Stomach (tissue), 4 donors: ENCODE measurements around the gene PAK5.

Experiments used
- EP300 ChIP-seq: sonication (generic); formaldehyde crosslinking; IDR thresholded peaks from one replicate; pipeline ENCODE4 v1.6.1; 2017; ENCODE audit warnings: antibody characterized with exemption
- POLR2A ChIP-seq, 4 donors: fragments of 450-650 bp; IDR thresholded peaks; one replicate each; pipeline ENCODE4 v1.6.1; 2016; ENCODE audit warnings: antibody characterized with exemption in 4 of 4, control low read depth in 2 of 4, mild to moderate bottlenecking in 1 of 4, moderate library complexity in 1 of 4
- POLR2AphosphoS5 ChIP-seq, 3 donors: sonication (generic); formaldehyde crosslinking; IDR thresholded peaks; one replicate each; pipeline ENCODE4 v1.6.1; 2016; ENCODE audit warnings: antibody characterized with exemption in 3 of 3
- TF ChIP-seq, protein P1 (sequence below), 7 experiments: fragments of 450-650 bp in 4 of 7; fragments of 200-600 bp in 3 of 7; sonication (generic) in 3 of 7; IDR thresholded peaks; one replicate each; pipeline ENCODE4 v1.5.1; 2016 to 2019; ENCODE audit warnings: antibody characterized with exemption in 7 of 7, control low read depth in 2 of 7, mild to moderate bottlenecking in 1 of 7

DNA sequence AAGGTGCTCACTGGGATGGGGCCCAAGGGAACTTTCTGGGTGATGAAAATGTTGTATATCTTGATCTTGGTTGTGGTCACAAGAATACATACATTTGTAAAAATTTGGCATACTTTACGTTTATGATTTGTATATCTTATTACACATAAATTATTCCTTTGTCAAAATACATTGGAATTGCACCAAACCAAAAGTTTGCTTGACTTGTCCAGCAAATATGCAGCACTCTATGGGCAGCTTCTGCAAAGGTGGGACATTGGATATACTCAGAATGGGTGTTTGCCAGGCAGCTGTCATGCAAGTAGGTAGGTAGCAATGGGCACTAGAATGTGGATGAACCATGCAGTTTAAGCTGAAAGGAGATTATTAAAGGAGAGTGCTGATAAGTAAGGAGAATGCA is 246.5 kb downstream of the PAK5 start:
- TF ChIP-seq, protein P1, sequence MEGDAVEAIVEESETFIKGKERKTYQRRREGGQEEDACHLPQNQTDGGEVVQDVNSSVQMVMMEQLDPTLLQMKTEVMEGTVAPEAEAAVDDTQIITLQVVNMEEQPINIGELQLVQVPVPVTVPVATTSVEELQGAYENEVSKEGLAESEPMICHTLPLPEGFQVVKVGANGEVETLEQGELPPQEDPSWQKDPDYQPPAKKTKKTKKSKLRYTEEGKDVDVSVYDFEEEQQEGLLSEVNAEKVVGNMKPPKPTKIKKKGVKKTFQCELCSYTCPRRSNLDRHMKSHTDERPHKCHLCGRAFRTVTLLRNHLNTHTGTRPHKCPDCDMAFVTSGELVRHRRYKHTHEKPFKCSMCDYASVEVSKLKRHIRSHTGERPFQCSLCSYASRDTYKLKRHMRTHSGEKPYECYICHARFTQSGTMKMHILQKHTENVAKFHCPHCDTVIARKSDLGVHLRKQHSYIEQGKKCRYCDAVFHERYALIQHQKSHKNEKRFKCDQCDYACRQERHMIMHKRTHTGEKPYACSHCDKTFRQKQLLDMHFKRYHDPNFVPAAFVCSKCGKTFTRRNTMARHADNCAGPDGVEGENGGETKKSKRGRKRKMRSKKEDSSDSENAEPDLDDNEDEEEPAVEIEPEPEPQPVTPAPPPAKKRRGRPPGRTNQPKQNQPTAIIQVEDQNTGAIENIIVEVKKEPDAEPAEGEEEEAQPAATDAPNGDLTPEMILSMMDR (IDR thresholded peaks at IDR 0.05), result no peak
- no peak for TF ChIP-seq POLR2A (IDR thresholded peaks at IDR 0.05)
- TF ChIP-seq EP300, result no peak
- no peak for TF ChIP-seq POLR2AphosphoS5 (IDR thresholded peaks at IDR 0.05)
